Hepatocyte (in vitro differentiated cells): Measurements from ENCODE around the gene FAM229B. TPM values are rescaled to one million over a fixed set of nuclear protein-coding genes. Genes with fewer than 3 reads are reported as not detected.
"Not testable (repeated sequence)": the region's sequence is repeated elsewhere in the genome, so short reads cannot be mapped to it uniquely, and the experiment has no call there.

ENCODE experiments used
- DNase-seq: peaks from one replicate; pipeline ENCODE4 v3.0.0-alpha.2; 2016; ENCODE audit warnings: low spot score
- H2AFZ ChIP-seq: fragments of 200-600 bp; sonication (generic); 2 replicates; pipeline ENCODE4 v1.6.0; 2016; ENCODE audit warnings: antibody characterized with exemption, mild to moderate bottlenecking
- H3K27ac ChIP-seq: fragments of 200-600 bp; sonication (generic); 2 replicates; pipeline ENCODE4 v1.5.1; 2016; ENCODE audit warnings: mild to moderate bottlenecking
- H3K27me3 ChIP-seq: fragments of 200-600 bp; sonication (generic); 2 replicates; pipeline ENCODE4 v1.6.1; 2016
- H3K36me3 ChIP-seq: fragments of 200-600 bp; sonication (generic); replicated peaks from 2 replicates; pipeline ENCODE4 v1.5.1; 2016; ENCODE audit warnings: low read depth; ENCODE audit not compliant: insufficient read depth
- H3K4me1 ChIP-seq: fragments of 200-600 bp; sonication (generic); 2 replicates; pipeline ENCODE4 v1.5.1; 2016; ENCODE audit warnings: mild to moderate bottlenecking, moderate library complexity; ENCODE audit not compliant: insufficient read depth
- H3K4me2 ChIP-seq: fragments of 200-600 bp; sonication (generic); 2 replicates; pipeline ENCODE4 v1.6.0; 2016
- H3K4me3 ChIP-seq: fragments of 200-600 bp; sonication (generic); 2 replicates; pipeline ENCODE4 v1.5.1; 2016; ENCODE audit warnings: mild to moderate bottlenecking
- H3K79me2 ChIP-seq: fragments of 200-600 bp; sonication (generic); 2 replicates; pipeline ENCODE4 v1.6.0; 2017; ENCODE audit warnings: mild to moderate bottlenecking
- H3K9me2 ChIP-seq: fragments of 200-600 bp; sonication (generic); replicated peaks from 2 replicates; pipeline ENCODE4 v1.6.0; 2017; ENCODE audit warnings: mild to moderate bottlenecking; ENCODE audit not compliant: insufficient read depth
- H3K9me3 ChIP-seq: fragments of 200-600 bp; sonication (generic); 2 replicates; pipeline ENCODE4 v1.5.1; 2016; ENCODE audit warnings: low read depth, mild to moderate bottlenecking
- H4K20me1 ChIP-seq: fragments of 200-600 bp; sonication (generic); 2 replicates; pipeline ENCODE4 v1.6.0; 2016; ENCODE audit warnings: mild to moderate bottlenecking; ENCODE audit not compliant: insufficient read depth, poor library complexity, severe bottlenecking
- CTCF ChIP-seq: fragments of 200-600 bp; sonication (generic); IDR thresholded peaks from 2 replicates; pipeline ENCODE4 v1.5.1; 2016; ENCODE audit warnings: antibody characterized with exemption, mild to moderate bottlenecking; ENCODE audit not compliant: poor library complexity
- EZH2 ChIP-seq: fragments of 200-600 bp; sonication (generic); IDR thresholded peaks from 2 replicates; pipeline ENCODE4 v1.6.1; 2016; ENCODE audit warnings: antibody characterized with exemption, mild to moderate bottlenecking, borderline replicate concordance
- EZH2phosphoT487 ChIP-seq: fragments of 200-600 bp; sonication (generic); IDR thresholded peaks from one replicate; pipeline ENCODE4 v1.6.1; 2018; ENCODE audit warnings: antibody characterized with exemption, mild to moderate bottlenecking, low read depth, moderate library complexity; ENCODE audit not compliant: unreplicated experiment, severe bottlenecking
- WGBS: methylation state at CpG from one replicate; pipeline ENCODE4 v1.1.6; 2016; ENCODE audit warnings: low lambda C conversion rate; ENCODE audit errors: missing lambda C conversion rate; 5-methylcytosine and 5-hydroxymethylcytosine counted together
- polyA plus RNA-seq: library from polyadenylated mRNA; unstranded; fragments of >200 nt; fragmentation: Nextera tagmentation; extraction: Ambion mirVana; gene quantifications from 2 replicates; pipeline ENCODE4 v1.2.1, GENCODE V29; 2016
- total RNA-seq: library from RNA; depleted of rRNA; stranded (reverse); fragments of >200 nt; gene quantifications from 2 replicates; pipeline ENCODE4 v1.2.3, GENCODE V29; 2014

Gene FAM229B
- total and polyA plus RNA-seq, 2 experiments from 2014 or later: 3.4 to 25.3 TPM

GRCh38 chr6:112087916-112088315, 525 bp downstream of the FAM229B start:
- Histone ChIP-seq H3K79me2 (peaks cover 4% of the 10 kb centered on the region), H2AFZ (peak overlapping the region; percentile 86), H4K20me1 (no peaks in the 10 kb centered on the region), H3K9me2 (no peaks in the 10 kb centered on the region), H3K36me3 (no peaks in the 10 kb centered on the region), H3K9me3 (no peaks in the 10 kb centered on the region), H3K4me2 (peak overlapping the region; percentile 79), H3K27me3 (no peaks in the 10 kb centered on the region), H3K4me1 (no peaks in the 10 kb centered on the region), H3K4me3 (peak overlapping the region; percentile 14), H3K27ac (peak overlapping the region; percentile 68)
- TF ChIP-seq EZH2 (no peak), EZH2phosphoT487 (no peak), CTCF (no peak)
- 32% methylated on average over 7 of the region's 7 CpGs for WGBS
- DNase-seq: no peak

GRCh38 chr6:112096901-112097300, 9.5 kb downstream of the FAM229B start:
- no peaks in the 10 kb centered on the region for H4K20me1 ChIP-seq
- no peaks in the 10 kb centered on the region for H3K79me2 ChIP-seq
- no peak overlapping the region for H3K27ac ChIP-seq
- no peak for DNase-seq
- no peak overlapping the region for H3K4me3 ChIP-seq
- H3K9me3 ChIP-seq: no peaks in the 10 kb centered on the region
- no peaks in the 10 kb centered on the region for H3K27me3 ChIP-seq
- no peaks in the 10 kb centered on the region for H3K9me2 ChIP-seq
- TF ChIP-seq EZH2phosphoT487: no peak
- no peak for TF ChIP-seq EZH2
- no peak for TF ChIP-seq CTCF
- no peaks in the 10 kb centered on the region for H3K36me3 ChIP-seq
- WGBS: 98% methylated on average over 2 of the region's 2 CpGs
- no peak overlapping the region for H2AFZ ChIP-seq
- H3K4me1 ChIP-seq: no peaks in the 10 kb centered on the region
- H3K4me2 ChIP-seq: no peak overlapping the region

GRCh38 chr6:112100561-112100960, 13.2 kb downstream of the FAM229B start:
- Histone ChIP-seq H3K9me2 (no peaks in the 10 kb centered on the region), H4K20me1 (no peaks in the 10 kb centered on the region), H3K27ac (no peak overlapping the region), H3K4me2 (no peak overlapping the region), H3K27me3 (no peaks in the 10 kb centered on the region), H3K36me3 (no peaks in the 10 kb centered on the region), H2AFZ (no peak overlapping the region), H3K4me1 (no peaks in the 10 kb centered on the region), H3K9me3 (no peaks in the 10 kb centered on the region), H3K79me2 (no peaks in the 10 kb centered on the region), H3K4me3 (no peak overlapping the region)
- WGBS: 56% methylated on average over 4 of the region's 4 CpGs
- no peak for TF ChIP-seq EZH2
- no peak for TF ChIP-seq CTCF
- TF ChIP-seq EZH2phosphoT487: no peak
- DNase-seq: no peak

- not testable (repeated sequence) for H3K9me3 ChIP-seq, H3K4me3 ChIP-seq, H3K27me3 ChIP-seq, H3K79me2 ChIP-seq, H3K9me2 ChIP-seq, H3K27ac ChIP-seq, H2AFZ ChIP-seq, H4K20me1 ChIP-seq, H3K4me1 ChIP-seq, H3K36me3 ChIP-seq, DNase-seq, H3K4me2 ChIP-seq
- WGBS: 98% methylated on average over 2 of the region's 2 CpGs
Measured at GRCh38 chr6:112106026-112106425, 18.6 kb downstream of the FAM229B start.
